Right hindlimb (tissue), 1 donor: ENCODE results near the gene CIDEA.

Source experiments
- DNase-seq: peaks from one replicate; pipeline ENCODE4 v3.0.0-alpha.2; 2018

CIDEA gene

DNA sequence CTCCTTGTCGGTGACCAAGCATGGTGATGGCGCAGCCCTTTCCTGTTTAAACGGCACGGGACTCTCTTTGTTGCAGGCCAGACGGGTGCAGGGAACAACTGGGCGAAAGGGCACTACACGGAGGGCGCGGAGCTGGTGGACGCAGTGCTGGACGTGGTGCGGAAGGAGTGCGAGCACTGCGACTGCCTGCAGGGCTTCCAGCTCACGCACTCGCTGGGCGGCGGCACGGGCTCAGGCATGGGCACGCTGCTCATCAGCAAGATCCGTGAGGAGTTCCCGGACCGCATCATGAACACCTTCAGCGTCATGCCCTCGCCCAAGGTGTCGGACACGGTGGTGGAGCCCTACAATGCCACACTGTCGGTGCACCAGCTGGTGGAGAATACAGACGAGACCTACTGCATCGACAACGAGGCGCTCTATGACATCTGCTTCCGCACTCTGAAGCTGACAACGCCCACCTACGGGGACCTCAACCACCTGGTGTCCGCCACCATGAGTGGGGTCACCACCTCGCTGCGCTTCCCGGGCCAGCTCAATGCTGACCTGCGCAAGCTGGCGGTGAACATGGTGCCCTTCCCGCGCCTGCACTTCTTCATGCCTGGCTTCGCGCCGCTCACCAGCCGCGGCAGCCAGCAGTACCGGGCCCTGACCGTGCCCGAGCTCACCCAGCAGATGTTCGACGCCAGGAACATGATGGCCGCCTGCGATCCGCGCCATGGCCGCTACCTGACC, 71.0 kb downstream of the CIDEA start:
- DNase-seq: no peak

GRCh38 chr18:12325726-12326245, 71.6 kb downstream of the CIDEA start:
- DNase-seq: no peak

- DNase-seq: no peak
Observed at GRCh38 chr18:12326711-12327460, 72.7 kb downstream of the CIDEA start.
